Activated T-cell treated with anti-CD3 and anti-CD28 coated beads, Interleukin-2, amount 50 U/mL, for 72 hours (primary cell): ENCODE data around the gene SPTSSB. TPM values are rescaled to one million over a fixed set of nuclear protein-coding genes. Genes with fewer than 3 reads are reported as not detected.

Experiments
- ATAC-seq, 2 donors: fragments of 150-1000 bp; cut with Tn5 transposase; replicated peaks in 1 of 2; 2 replicates each; pipeline ENCODE4 v1.10.0; 2021; ENCODE audit warnings: moderate library complexity in 2 of 2, mild to moderate bottlenecking in 1 of 2
- DNase-seq, 2 donors: peaks; one replicate each; pipeline ENCODE4 v3.0.0; 2021 to 2022; ENCODE audit warnings: mixed read lengths in 1 of 2
- H3K27ac Mint-ChIP-seq: one replicate; pipeline ENCODE4 v1.8.0; 2022; ENCODE audit warnings: mild to moderate bottlenecking, moderate library complexity, mixed read lengths
- H3K27me3 Mint-ChIP-seq: one replicate; pipeline ENCODE4 v1.8.0; 2022; ENCODE audit warnings: low read depth, mixed read lengths
- H3K36me3 Mint-ChIP-seq, 2 donors: one replicate each; pipeline ENCODE4 v1.8.0; 2022; ENCODE audit warnings: mixed read lengths in 2 of 2, mild to moderate bottlenecking in 1 of 2; ENCODE audit not compliant: insufficient read depth in 2 of 2
- H3K4me1 Mint-ChIP-seq: one replicate; pipeline ENCODE4 v1.8.0; 2022; ENCODE audit warnings: low read depth, mixed read lengths
- H3K4me3 Mint-ChIP-seq, 2 donors: one replicate each; pipeline ENCODE4 v1.8.0; 2022; ENCODE audit warnings: mild to moderate bottlenecking in 2 of 2, mixed read lengths in 2 of 2, moderate library complexity in 2 of 2
- H3K9me3 Mint-ChIP-seq, 2 donors: one replicate each; pipeline ENCODE4 v1.8.0; 2022; ENCODE audit warnings: mixed read lengths in 2 of 2
- total RNA-seq, 2 donors: library from RNA; stranded (reverse); gene quantifications; one replicate each; pipeline ENCODE4 v1.2.3, GENCODE V29; 2022

Gene SPTSSB
- total RNA-seq, 2 donors from 2014 or later, result not detected

- H3K27me3 Mint-ChIP-seq, result no peaks in the 10 kb centered on the region
- no peak overlapping the region for H3K27ac Mint-ChIP-seq
- ATAC-seq (no peak), DNase-seq (no peak)
- no peaks in the 10 kb centered on the region for H3K9me3 Mint-ChIP-seq
- peaks cover 11% of the 10 kb centered on the region for H3K4me1 Mint-ChIP-seq
- H3K4me3 Mint-ChIP-seq, result no peak overlapping the region
- H3K36me3 Mint-ChIP-seq, result no peaks in the 10 kb centered on the region
Observed at GRCh38 chr3:161405836-161406235, 34.5 kb upstream of the SPTSSB start.

GRCh38 chr3:161405087-161405486 is 33.8 kb upstream of the SPTSSB start:
- no peak overlapping the region for H3K4me3 Mint-ChIP-seq
- H3K4me1 Mint-ChIP-seq, result peaks cover 11% of the 10 kb centered on the region
- no peaks in the 10 kb centered on the region for H3K36me3 Mint-ChIP-seq
- ATAC-seq, result no peak
- DNase-seq, result no peak
- H3K9me3 Mint-ChIP-seq, result no peaks in the 10 kb centered on the region
- H3K27ac Mint-ChIP-seq, result no peak overlapping the region
- no peaks in the 10 kb centered on the region for H3K27me3 Mint-ChIP-seq

- ATAC-seq (no peak), DNase-seq (no peak)
- no peak overlapping the region for H3K4me3 Mint-ChIP-seq
- H3K27me3 Mint-ChIP-seq, result peaks cover 15% of the 10 kb centered on the region
- H3K4me1 Mint-ChIP-seq, result peaks cover 13% of the 10 kb centered on the region
- H3K27ac Mint-ChIP-seq, result no peak overlapping the region
- no peaks in the 10 kb centered on the region for H3K9me3 Mint-ChIP-seq
- peaks cover 1 to 3% of the 10 kb centered on the region in 2 donors for H3K36me3 Mint-ChIP-seq
Observed at GRCh38 chr3:161403251-161403650, 31.9 kb upstream of the SPTSSB start.

- Mint-ChIP-seq H3K27me3 (peaks cover 27% of the 10 kb centered on the region), H3K27ac (no peak overlapping the region), H3K36me3 (peaks cover 5 to 13% of the 10 kb centered on the region in 2 donors), H3K4me3 (no peak overlapping the region), H3K4me1 (peaks cover 20% of the 10 kb centered on the region), H3K9me3 (peaks cover 7 to 8% of the 10 kb centered on the region in 2 donors)
- no peak for ATAC-seq
- no peak for DNase-seq
Observed at GRCh38 chr3:161401389-161401788, 30.1 kb upstream of the SPTSSB start.

- Mint-ChIP-seq H3K9me3 (peaks cover 7 to 8% of the 10 kb centered on the region in 2 donors), H3K4me1 (peaks cover 21% of the 10 kb centered on the region), H3K36me3 (peaks cover 5 to 13% of the 10 kb centered on the region in 2 donors), H3K4me3 (no peak overlapping the region), H3K27ac (no peak overlapping the region), H3K27me3 (peaks cover 30% of the 10 kb centered on the region)
- no peak for ATAC-seq
- DNase-seq, result no peak
Observed at GRCh38 chr3:161400650-161401049, 29.3 kb upstream of the SPTSSB start.

- H3K4me3 Mint-ChIP-seq, result peak overlapping the region in 1 of 2 donors; percentile 35
- H3K4me1 Mint-ChIP-seq, result peaks cover 43% of the 10 kb centered on the region
- DNase-seq (peak; percentile 5 to 6), ATAC-seq (peak; percentile 75 to 79)
- H3K27me3 Mint-ChIP-seq, result peaks cover 48% of the 10 kb centered on the region
- H3K36me3 Mint-ChIP-seq, result peaks cover 5 to 13% of the 10 kb centered on the region in 2 donors
- peaks cover 7 to 8% of the 10 kb centered on the region in 2 donors for H3K9me3 Mint-ChIP-seq
- peak overlapping the region; percentile 6 for H3K27ac Mint-ChIP-seq
Observed at GRCh38 chr3:161395115-161396012, 24.0 kb upstream of the SPTSSB start.

GRCh38 chr3:161393803-161394202 is 22.5 kb upstream of the SPTSSB start:
- H3K4me3 Mint-ChIP-seq, result no peak overlapping the region
- peaks cover 5 to 13% of the 10 kb centered on the region in 2 donors for H3K36me3 Mint-ChIP-seq
- H3K27ac Mint-ChIP-seq, result no peak overlapping the region
- DNase-seq (no peak), ATAC-seq (no peak)
- peaks cover 43% of the 10 kb centered on the region for H3K4me1 Mint-ChIP-seq
- peaks cover 49% of the 10 kb centered on the region for H3K27me3 Mint-ChIP-seq
- peaks cover 7 to 8% of the 10 kb centered on the region in 2 donors for H3K9me3 Mint-ChIP-seq

- Mint-ChIP-seq H3K27me3 (peaks cover 44% of the 10 kb centered on the region), H3K9me3 (peaks cover 7 to 8% of the 10 kb centered on the region in 2 donors), H3K36me3 (peaks cover 4 to 11% of the 10 kb centered on the region in 2 donors), H3K4me1 (peaks cover 42% of the 10 kb centered on the region), H3K4me3 (no peak overlapping the region), H3K27ac (no peak overlapping the region)
- no peak for DNase-seq
- ATAC-seq, result no peak
Observed at GRCh38 chr3:161393310-161393709, 22.0 kb upstream of the SPTSSB start.

- H3K4me1 Mint-ChIP-seq, result peaks cover 39% of the 10 kb centered on the region
- H3K27me3 Mint-ChIP-seq, result peaks cover 39% of the 10 kb centered on the region
- DNase-seq (no peak), ATAC-seq (no peak)
- no peak overlapping the region for H3K4me3 Mint-ChIP-seq
- peaks cover 5% of the 10 kb centered on the region in 2 donors for H3K9me3 Mint-ChIP-seq
- H3K36me3 Mint-ChIP-seq, result peaks cover 4 to 6% of the 10 kb centered on the region in 2 donors
- H3K27ac Mint-ChIP-seq, result no peak overlapping the region
Observed at GRCh38 chr3:161392853-161393252, 21.5 kb upstream of the SPTSSB start.

- peaks cover 19% of the 10 kb centered on the region for H3K4me1 Mint-ChIP-seq
- DNase-seq, result no peak
- peaks cover 33% of the 10 kb centered on the region for H3K27me3 Mint-ChIP-seq
- no peak for ATAC-seq
- H3K27ac Mint-ChIP-seq, result no peak overlapping the region
- no peak overlapping the region for H3K4me3 Mint-ChIP-seq
- no peaks in the 10 kb centered on the region for H3K36me3 Mint-ChIP-seq
- H3K9me3 Mint-ChIP-seq, result no peaks in the 10 kb centered on the region
Observed at GRCh38 chr3:161390200-161390599, 18.9 kb upstream of the SPTSSB start.

- no peak overlapping the region for H3K27ac Mint-ChIP-seq
- no peaks in the 10 kb centered on the region for H3K9me3 Mint-ChIP-seq
- H3K4me3 Mint-ChIP-seq, result no peak overlapping the region
- DNase-seq (no peak), ATAC-seq (no peak)
- H3K36me3 Mint-ChIP-seq, result no peaks in the 10 kb centered on the region
- peaks cover 37% of the 10 kb centered on the region for H3K27me3 Mint-ChIP-seq
- H3K4me1 Mint-ChIP-seq, result peaks cover 12% of the 10 kb centered on the region
Observed at GRCh38 chr3:161389445-161390035, 18.2 kb upstream of the SPTSSB start.

- H3K27me3 Mint-ChIP-seq, result peaks cover 42% of the 10 kb centered on the region
- no peaks in the 10 kb centered on the region for H3K36me3 Mint-ChIP-seq
- H3K27ac Mint-ChIP-seq, result no peak overlapping the region
- ATAC-seq (no peak), DNase-seq (no peak)
- peaks cover 6% of the 10 kb centered on the region for H3K4me1 Mint-ChIP-seq
- no peak overlapping the region for H3K4me3 Mint-ChIP-seq
- H3K9me3 Mint-ChIP-seq, result no peaks in the 10 kb centered on the region
Observed at GRCh38 chr3:161388855-161389254, 17.5 kb upstream of the SPTSSB start.

- H3K36me3 Mint-ChIP-seq, result no peaks in the 10 kb centered on the region
- no peaks in the 10 kb centered on the region for H3K4me1 Mint-ChIP-seq
- no peak for ATAC-seq
- peaks cover 43% of the 10 kb centered on the region for H3K27me3 Mint-ChIP-seq
- H3K9me3 Mint-ChIP-seq, result no peaks in the 10 kb centered on the region
- no peak overlapping the region for H3K27ac Mint-ChIP-seq
- no peak overlapping the region for H3K4me3 Mint-ChIP-seq
- no peak for DNase-seq
Observed at GRCh38 chr3:161386991-161387770, 15.9 kb upstream of the SPTSSB start.
